Ovary (tissue), 3 donors: Measurements from ENCODE around the gene NFASC.

Experiments used
- EP300 ChIP-seq: sonication (generic); formaldehyde crosslinking; IDR thresholded peaks from one replicate; pipeline ENCODE4 v1.6.1; 2017; ENCODE audit warnings: antibody characterized with exemption
- POLR2A ChIP-seq: fragments of 450-650 bp; IDR thresholded peaks from one replicate; pipeline ENCODE4 v1.6.1; 2017; ENCODE audit warnings: antibody characterized with exemption, mild to moderate bottlenecking, moderate library complexity
- TF ChIP-seq, protein P1 (sequence below), 3 donors: fragments of 450-650 bp in 2 of 3; fragments of 200-600 bp in 1 of 3; IDR thresholded peaks; one replicate each; pipeline versions ENCODE4 v1.5.1 to v1.8.0; 2016 to 2022; ENCODE audit warnings: antibody characterized with exemption in 3 of 3, mild to moderate bottlenecking in 1 of 3
- donor health status: DM: no; HTN: no; CAD: no.

- TF ChIP-seq, protein P1, sequence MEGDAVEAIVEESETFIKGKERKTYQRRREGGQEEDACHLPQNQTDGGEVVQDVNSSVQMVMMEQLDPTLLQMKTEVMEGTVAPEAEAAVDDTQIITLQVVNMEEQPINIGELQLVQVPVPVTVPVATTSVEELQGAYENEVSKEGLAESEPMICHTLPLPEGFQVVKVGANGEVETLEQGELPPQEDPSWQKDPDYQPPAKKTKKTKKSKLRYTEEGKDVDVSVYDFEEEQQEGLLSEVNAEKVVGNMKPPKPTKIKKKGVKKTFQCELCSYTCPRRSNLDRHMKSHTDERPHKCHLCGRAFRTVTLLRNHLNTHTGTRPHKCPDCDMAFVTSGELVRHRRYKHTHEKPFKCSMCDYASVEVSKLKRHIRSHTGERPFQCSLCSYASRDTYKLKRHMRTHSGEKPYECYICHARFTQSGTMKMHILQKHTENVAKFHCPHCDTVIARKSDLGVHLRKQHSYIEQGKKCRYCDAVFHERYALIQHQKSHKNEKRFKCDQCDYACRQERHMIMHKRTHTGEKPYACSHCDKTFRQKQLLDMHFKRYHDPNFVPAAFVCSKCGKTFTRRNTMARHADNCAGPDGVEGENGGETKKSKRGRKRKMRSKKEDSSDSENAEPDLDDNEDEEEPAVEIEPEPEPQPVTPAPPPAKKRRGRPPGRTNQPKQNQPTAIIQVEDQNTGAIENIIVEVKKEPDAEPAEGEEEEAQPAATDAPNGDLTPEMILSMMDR (IDR thresholded peaks at IDR 0.05) = no peak
- TF ChIP-seq POLR2A (no peak), EP300 (no peak)
Observed at GRCh38 chr1:205013683-205014367, 143.2 kb downstream of the NFASC start.
